ENCODE results near the gene IFTAP. TPM values are rescaled to one million over a fixed set of nuclear protein-coding genes. Genes with fewer than 3 reads are reported as not detected.

The IFTAP gene
- total and polyA plus RNA-seq, 10 of the 15 experiments (the other 5 are each of a cell fraction or from before 2014, with no cell fraction given), result 0.32 to 1.0 (median 0.63) TPM; not detected in 2

DNA sequence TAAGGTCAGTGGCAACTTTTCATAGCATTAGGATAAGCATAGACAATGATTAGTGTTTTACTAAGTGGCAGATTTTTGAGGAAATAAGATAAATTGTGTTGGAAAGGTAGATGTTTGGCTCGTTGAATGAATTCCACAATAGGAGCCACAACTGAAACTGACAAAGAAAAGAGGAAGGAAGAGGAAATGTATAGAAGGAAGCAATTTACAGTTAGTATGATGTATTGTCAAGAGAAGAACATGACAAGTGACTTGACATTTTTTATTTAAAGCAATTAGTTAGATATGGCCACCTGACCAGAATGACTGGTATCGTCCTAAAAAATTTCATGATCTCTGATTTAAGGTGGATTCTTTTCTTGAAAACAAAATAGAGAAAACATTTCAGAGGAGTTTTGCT is 6.9 kb downstream of the IFTAP start (continued):
- no peak for TF ChIP-seq ZSCAN29 (IDR thresholded peaks at IDR 0.05)

DNA sequence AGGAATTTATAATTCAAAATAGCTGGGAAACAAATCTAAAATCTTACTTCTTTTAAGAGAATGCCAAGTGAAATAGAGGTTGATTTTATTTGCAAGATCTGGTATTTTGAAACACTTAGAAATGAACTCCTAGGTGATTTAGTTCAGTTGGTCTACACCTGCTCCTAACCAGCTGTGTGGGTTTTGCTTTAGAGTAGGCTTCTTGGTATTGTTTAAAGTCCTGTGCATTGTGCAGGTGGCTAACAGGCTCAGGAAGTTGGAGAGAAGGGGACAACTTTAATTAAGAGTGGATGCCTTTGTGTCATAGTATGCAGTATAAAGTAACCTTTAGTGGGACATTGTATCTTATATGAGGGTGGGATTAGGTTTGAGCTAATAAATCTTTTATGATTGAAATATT is 7.8 kb downstream of the IFTAP start:
- no peak for FAIRE-seq
- SMC1A ChIA-PET (ENCODE audit: uncharacterized antibody, unreplicated experiment), result no interaction called here
- Histone ChIP-seq H3K36me3 (ENCODE audit: control insufficient read depth in 2 of 2, insufficient read depth in 2 of 2, low read length in 1 of 2) (no peaks in the 10 kb centered on the region), H3K4me3 (no peak overlapping the region), H3K4me2 (ENCODE audit: control insufficient read depth, insufficient read depth) (no peak overlapping the region), H4K20me1 (ENCODE audit: control insufficient read depth, insufficient read depth) (no peaks in the 10 kb centered on the region), H3K9me3 (replicated peaks; ENCODE audit: control insufficient read depth, insufficient read depth, low read length) (no peaks in the 10 kb centered on the region), H3K27ac (ENCODE audit: control insufficient read depth, insufficient read depth) (no peak overlapping the region), H3K9ac (ENCODE audit: control insufficient read depth, insufficient read depth, low read length) (no peak overlapping the region), H3K79me2 (ENCODE audit: control insufficient read depth, insufficient read depth, low read length) (no peaks in the 10 kb centered on the region), H2AFZ (ENCODE audit: control insufficient read depth, low read depth, low read length) (no peak overlapping the region), H3K4me1 (ENCODE audit: control insufficient read depth, insufficient read depth, low read length) (no peaks in the 10 kb centered on the region), H3K27me3 (replicated peaks in 1 of 2; ENCODE audit: control insufficient read depth in 2 of 2, insufficient read depth in 2 of 2, low read length in 1 of 2) (no peaks in the 10 kb centered on the region; a peak in 2 of 4 replicates)
- RAD21 ChIA-PET (ENCODE audit: unreplicated experiment), result no interaction called here
- POLR2A ChIA-PET, result no interaction called here
- ATAC-seq, result no peak
- intact Hi-C loops (cut with micrococcal nuclease; ENCODE audit: unreplicated experiment), result no loop called here
- in situ Hi-C loops (cut with MboI), result no loop called here
- CTCF ChIA-PET, result interaction anchor here (1.0 kb wide), 1 partner anchor 39 kb away, joined by 3 read pairs; no protein-coding TSS in a partner anchor
- no peak for DNase-seq (ENCODE audit: low read depth, low spot score)
- BruUV-seq (replicated peaks), result no TSS peak
- TF ChIP-seq MEF2B (IDR thresholded peaks at IDR 0.05; ENCODE audit: partially characterized antibody, poor library complexity, severe bottlenecking) (no peak), NFYA (IDR thresholded peaks at IDR 0.05; ENCODE audit: borderline replicate concordance, low read depth, low read length) (no peak), IKZF1 (conservative IDR thresholded peaks at IDR 0.05) (no peak), DPF2 (IDR thresholded peaks at IDR 0.05) (no peak), TBL1XR1 (IDR thresholded peaks at IDR 0.05; ENCODE audit: low read depth, low read length) (no peak), MTA2 (IDR thresholded peaks at IDR 0.05; ENCODE audit: low read depth) (no peak), SUPT20H (IDR thresholded peaks at IDR 0.05; ENCODE audit: borderline replicate concordance, control insufficient read depth, low read depth, low read length) (no peak), CREB1 (IDR thresholded peaks at IDR 0.05; ENCODE audit: low read depth) (no peak), CBX3 (IDR thresholded peaks at IDR 0.05; ENCODE audit: borderline replicate concordance, low read depth) (no peak), GATAD2B (conservative IDR thresholded peaks at IDR 0.05; ENCODE audit: low read depth) (no peak), CEBPB (IDR thresholded peaks at IDR 0.05; ENCODE audit: borderline replicate concordance in 1 of 2, low read depth in 2 of 2, low read length in 2 of 2) (no peak)
- TF ChIP-seq, protein P1, sequence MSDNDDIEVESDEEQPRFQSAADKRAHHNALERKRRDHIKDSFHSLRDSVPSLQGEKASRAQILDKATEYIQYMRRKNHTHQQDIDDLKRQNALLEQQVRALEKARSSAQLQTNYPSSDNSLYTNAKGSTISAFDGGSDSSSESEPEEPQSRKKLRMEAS (IDR thresholded peaks at IDR 0.05; ENCODE audit: low read depth, low read length), result no peak
- TF ChIP-seq, protein P2, sequence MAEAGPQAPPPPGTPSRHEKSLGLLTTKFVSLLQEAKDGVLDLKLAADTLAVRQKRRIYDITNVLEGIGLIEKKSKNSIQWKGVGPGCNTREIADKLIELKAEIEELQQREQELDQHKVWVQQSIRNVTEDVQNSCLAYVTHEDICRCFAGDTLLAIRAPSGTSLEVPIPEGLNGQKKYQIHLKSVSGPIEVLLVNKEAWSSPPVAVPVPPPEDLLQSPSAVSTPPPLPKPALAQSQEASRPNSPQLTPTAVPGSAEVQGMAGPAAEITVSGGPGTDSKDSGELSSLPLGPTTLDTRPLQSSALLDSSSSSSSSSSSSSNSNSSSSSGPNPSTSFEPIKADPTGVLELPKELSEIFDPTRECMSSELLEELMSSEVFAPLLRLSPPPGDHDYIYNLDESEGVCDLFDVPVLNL (IDR thresholded peaks at IDR 0.05; ENCODE audit: low read depth, low read length), result no peak
- TF ChIP-seq, protein P3, sequence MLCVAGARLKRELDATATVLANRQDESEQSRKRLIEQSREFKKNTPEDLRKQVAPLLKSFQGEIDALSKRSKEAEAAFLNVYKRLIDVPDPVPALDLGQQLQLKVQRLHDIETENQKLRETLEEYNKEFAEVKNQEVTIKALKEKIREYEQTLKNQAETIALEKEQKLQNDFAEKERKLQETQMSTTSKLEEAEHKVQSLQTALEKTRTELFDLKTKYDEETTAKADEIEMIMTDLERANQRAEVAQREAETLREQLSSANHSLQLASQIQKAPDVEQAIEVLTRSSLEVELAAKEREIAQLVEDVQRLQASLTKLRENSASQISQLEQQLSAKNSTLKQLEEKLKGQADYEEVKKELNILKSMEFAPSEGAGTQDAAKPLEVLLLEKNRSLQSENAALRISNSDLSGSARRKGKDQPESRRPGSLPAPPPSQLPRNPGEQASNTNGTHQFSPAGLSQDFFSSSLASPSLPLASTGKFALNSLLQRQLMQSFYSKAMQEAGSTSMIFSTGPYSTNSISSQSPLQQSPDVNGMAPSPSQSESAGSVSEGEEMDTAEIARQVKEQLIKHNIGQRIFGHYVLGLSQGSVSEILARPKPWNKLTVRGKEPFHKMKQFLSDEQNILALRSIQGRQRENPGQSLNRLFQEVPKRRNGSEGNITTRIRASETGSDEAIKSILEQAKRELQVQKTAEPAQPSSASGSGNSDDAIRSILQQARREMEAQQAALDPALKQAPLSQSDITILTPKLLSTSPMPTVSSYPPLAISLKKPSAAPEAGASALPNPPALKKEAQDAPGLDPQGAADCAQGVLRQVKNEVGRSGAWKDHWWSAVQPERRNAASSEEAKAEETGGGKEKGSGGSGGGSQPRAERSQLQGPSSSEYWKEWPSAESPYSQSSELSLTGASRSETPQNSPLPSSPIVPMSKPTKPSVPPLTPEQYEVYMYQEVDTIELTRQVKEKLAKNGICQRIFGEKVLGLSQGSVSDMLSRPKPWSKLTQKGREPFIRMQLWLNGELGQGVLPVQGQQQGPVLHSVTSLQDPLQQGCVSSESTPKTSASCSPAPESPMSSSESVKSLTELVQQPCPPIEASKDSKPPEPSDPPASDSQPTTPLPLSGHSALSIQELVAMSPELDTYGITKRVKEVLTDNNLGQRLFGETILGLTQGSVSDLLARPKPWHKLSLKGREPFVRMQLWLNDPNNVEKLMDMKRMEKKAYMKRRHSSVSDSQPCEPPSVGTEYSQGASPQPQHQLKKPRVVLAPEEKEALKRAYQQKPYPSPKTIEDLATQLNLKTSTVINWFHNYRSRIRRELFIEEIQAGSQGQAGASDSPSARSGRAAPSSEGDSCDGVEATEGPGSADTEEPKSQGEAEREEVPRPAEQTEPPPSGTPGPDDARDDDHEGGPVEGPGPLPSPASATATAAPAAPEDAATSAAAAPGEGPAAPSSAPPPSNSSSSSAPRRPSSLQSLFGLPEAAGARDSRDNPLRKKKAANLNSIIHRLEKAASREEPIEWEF (IDR thresholded peaks at IDR 0.05; ENCODE audit: insufficient replicate concordance, low read depth, low read length), result no peak
